Activated CD8-positive, alpha-beta memory T cell treated with anti-CD3 and anti-CD28 coated beads for 48 hours (primary cell): ENCODE measurements around the gene RELCH.
A peak's percentile ranks its signal among the peaks of the same experiment; 100 is the strongest.

Experiments
- DNase-seq, 3 experiments: peaks; one replicate each; pipeline ENCODE4 v3.0.0-alpha.2; 2020; ENCODE audit warnings: low read depth in 2 of 3, low spot score in 2 of 3

RELCH gene

DNA sequence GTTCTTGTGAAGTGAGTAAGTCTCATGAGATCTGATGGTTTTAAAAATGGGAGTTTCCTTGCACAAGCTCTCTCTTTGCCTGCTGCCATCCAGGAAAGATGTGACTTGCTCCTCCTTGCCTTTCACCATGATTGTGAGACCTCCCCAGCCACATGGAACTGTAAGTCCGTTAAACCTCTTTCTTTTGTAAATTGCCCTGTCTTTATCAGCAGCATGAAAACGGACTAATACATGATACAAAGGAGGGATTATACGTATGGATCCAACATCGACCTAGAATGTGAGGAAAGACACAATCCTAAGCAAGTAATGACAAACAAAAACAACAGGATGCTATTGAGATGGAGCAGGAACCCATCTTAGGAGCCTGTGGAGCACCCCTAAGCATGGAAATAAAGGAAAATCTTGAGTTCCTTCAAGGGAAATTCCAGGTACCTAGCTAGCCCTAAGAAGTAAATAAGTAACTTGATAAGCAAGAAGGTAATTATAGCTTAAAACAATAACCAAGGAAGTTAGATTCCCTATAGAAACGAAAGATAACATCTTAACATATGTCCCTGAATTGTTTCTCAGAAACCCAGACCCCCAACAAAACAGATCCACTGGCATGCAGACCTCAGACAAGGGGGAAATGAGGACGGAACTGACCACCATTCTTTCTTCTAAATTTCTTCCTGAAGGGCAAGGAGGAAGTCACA lies 136.6 kb downstream of the RELCH start:
- DNase-seq = no peak

DNA sequence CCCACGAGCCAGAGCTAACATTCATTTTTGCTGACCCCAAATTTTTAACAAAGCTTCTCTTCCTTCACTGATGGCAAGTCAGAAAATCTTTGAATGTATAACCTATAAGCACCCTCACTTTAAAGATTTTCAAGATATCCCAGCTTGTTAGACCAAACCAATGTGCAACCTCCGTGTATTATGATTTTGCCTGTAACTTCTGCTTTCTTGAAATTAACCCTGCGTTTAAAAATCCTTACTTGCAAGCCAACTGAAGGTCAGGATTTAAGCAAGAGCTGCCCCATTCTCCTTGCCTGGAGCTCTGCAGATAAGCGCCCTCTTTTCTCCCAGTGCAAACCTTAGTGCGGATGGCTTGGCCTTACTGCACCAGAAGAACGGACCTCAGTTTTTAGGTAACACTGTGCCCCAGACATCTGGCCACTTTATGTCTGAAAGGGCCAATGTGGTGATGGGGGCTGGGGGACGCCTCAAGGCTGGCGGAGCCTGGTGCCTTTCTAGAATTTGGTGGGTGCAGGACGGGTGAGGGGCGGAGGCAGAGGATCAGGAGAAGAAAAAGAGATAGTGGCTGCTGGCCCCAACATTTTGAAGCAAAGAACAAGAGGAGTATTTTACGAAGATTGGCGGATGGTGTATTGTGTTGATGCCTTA lies 137.2 kb downstream of the RELCH start:
- no peak for DNase-seq

DNA sequence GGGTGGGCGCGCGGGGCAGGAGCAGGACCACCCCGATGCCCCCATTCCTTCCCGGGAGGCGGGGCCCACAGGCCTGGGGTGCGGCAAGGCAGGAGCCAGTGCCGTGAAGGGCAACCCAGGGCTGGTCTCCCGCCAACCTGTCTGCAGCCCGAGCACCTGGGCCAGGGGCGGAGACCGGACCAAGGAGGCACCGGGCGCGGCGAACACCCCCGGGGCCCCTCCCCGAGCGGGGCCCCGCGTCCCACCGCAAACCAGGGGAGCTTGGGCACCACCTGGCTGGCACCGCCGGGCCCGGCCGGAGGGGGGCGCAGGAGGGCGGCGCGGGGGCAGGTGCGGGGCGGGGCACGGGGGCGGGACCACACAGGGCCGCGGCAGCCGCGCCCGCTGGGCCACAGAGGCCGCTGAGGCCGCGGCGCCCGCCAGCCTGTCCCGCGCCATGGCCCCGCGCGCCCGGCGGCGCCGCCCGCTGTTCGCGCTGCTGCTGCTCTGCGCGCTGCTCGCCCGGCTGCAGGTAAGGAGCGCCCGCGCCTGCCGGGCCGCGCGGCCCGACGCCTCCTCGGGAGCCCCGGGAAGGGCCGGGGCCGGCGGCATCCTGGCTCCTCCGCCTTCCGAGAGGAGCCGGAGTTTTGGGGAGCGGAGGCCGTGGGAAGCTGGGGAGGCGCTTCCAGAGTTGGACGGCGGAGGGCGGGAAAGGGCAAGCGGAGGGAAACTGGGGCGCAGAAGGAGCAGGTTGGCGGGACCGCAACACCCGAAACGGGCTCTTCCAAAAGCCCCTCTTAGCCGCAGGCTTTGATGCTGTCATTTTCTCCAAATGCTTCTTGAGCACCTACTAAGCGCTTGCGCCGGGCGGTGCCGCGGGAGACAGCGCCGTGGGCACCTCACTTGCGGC lies 138.1 kb downstream of the RELCH start, which contains the start of gene TNFRSF11A:
TNFRSF11A (plus strand) TSS at position 394 of the 889 bp plus-strand sequence; CDS start at position 437, 43 bp downstream.
- peak in 2 of 3 experiments; percentile 37 to 50 for DNase-seq

DNA sequence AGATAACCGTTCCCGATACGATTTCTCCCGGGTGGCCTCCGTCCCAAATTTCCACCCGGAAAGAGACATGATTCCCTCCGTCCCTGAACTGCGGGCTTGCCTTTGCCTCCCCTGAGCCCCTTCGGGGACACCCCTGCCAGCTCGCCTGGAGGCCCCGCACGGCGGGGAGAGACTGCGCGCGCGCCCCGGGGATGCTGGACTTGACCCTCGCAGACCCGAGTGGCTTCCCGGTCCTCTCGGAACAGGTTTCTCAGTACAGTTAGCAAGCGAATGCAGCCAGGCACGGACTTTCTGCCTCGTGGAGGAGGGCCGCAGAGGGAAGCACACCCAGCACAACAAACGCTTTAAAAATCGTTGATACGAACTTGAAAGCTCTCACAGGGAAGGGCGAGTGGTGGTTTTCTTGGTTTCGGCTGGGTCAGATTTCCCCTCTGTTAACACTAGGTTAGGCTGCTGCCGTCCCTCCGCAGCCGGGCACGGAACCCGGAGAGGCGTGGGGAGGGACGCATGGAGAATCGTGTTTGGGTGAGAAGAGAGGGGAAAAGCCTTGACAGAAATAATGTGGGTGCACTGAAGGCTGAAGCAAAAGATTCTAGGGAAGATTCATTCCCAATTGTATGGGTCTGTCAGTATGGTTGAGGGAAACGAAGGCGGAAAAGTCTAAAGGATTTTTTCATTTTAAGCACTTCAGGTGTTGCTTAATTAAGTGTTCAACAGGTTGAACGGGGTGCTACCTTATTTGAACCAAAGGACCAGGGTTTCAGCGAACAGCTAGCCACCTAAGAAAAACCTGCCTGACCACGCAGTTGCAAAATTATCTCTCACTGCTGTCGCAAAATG lies 139.0 kb downstream of the RELCH start:
- DNase-seq = no peak

DNA sequence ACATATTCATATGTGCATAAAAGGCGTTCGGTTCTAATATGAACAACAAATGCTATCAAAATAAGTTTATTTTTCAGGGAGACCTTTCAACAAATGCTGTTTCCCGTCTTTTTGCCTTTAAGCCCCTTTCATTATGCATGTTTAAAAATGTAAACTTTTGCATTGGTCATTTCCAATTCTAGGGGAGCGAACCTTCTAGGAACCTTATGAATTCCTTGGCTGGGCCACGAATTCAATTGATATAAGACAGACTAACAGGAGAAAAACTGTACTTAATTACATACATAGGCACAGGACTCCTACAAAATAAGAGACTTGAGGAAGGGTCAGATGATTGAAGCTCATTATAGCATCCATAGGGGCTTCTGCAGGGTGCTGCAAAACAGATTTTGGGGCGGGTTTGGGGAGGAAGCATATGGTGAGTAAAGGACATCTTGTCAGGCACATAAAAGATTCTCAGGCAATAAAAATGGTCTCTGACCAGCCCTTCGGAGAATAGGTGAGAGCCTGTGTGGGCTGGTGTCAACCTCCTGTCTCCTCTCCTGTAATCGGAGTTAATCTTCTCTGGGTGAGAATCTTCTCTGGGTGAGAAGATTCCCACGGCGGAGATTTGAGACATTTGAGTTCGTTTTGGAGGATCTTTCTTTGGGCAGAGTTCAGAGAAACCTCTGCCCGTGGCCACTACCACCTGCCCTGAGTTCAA lies 139.7 kb downstream of the RELCH start:
- DNase-seq = no peak

DNA sequence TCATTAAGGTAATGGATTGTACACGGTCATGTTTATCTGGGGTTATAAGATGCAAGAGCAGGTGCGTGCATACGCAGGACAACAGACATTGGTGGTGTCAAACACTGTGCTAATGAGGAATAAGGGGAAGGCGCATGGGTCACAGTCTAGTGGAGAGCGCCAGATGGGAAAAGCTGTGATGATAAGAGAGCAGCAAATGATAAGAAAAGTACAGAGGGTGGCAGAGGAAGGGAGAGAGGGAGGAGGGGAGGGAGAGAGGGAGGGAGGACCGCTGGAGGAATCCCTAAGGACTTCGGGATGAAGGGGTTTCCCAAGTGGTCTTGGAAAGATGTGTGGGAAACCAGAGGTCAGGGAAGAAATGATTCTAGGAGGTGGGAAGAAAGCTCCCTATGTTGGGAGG lies 140.9 kb downstream of the RELCH start:
- DNase-seq = no peak

DNA sequence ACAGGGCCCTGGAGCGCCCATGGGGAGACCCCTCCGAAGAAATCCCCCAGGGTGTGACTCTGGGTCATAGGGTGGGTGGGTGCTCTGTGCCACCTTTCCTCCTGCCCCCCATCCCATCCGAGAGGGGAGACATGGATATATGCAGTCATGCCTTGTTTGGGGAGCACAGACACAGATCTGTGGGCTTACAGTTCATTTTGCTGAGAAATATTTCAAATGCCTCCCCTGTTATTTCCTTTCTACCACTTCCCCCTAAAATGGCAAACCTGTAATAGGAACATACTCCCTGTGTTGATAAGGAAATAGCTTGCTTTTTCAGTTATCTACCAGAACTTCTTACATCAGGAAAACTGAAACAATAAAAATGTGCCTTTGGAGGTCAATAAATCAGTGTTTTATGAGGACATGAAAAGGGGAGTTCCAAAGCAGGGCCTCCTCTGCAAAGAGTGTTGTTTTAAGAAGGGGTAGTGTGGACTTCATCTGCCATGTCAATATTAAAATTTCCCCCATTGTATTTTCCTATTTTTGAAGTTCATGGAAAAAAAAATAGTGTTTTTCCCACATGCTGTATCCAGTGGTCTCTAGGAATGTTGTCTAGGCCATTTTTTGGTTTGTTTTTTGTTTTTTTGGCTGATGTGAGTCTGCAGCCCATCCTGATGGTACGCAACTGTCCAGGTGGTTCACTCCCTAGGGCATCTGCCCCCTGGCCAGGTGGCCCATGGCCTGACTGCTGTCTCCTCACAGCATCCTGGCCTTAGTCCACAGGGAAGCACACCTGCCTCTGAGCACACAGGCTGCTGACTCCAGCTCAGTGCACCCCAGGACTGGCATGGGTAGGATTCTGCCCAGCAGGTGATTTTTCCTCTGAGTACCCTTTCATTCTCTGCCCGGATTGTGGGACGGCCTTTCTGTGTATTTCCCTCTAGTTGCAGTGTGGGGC lies 141.8 kb downstream of the RELCH start:
- no peak for DNase-seq

DNA sequence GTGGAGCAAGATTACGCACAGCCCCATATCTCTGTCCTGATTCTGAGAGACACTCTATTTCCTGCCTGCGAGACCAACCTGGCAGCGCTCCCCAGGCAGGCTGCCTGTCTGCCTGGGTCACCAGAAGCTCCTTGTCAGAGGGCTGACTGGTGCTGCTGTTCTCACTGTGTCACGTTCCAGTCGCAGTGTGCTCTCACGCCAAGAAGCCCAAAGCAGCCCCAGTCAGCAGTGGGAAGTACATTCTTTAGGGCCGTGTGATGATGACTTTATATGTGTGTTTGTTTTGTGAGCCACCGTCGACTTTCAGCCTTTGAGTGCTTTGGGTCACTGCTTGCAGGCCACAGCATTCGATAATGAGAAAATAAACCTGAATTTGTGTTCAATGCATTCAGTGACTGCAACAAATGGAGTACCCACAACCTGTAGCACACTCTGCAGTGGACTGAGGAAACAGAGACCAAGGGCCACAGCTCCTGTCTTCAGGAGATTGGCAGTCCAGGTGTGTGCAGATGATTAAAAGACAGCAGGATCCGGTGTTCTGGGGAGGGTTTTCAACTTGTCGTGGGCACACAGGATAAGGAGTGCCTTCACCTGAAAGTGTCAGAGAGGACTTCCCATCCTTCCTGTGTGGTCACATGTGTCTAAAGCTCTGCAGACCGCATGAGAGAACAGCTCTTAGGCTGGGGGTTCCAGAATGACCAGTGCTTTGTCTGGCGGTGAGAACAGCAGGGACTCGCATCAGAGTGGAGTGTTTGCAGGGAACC lies 142.8 kb downstream of the RELCH start:
- DNase-seq = no peak

DNA sequence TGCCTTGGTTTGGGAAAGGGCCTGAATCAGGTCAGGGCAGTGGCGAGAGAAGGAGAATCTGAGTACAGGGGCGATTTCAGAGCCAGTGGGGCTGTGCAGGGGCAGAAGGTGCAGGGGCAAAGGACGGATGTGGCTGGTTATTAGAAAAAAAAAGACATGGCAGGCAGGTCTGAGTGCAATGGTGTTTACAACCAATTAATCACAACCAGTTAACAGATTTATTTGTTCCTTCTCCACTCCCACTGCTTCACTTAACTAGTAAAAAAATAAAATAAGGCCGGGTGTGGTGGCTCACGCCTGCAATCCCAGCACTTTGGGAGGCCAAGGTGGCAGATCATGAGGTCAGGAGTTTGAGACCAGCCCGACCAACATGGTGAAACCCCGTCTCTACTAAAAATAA lies 143.6 kb downstream of the RELCH start:
- no peak for DNase-seq

DNA sequence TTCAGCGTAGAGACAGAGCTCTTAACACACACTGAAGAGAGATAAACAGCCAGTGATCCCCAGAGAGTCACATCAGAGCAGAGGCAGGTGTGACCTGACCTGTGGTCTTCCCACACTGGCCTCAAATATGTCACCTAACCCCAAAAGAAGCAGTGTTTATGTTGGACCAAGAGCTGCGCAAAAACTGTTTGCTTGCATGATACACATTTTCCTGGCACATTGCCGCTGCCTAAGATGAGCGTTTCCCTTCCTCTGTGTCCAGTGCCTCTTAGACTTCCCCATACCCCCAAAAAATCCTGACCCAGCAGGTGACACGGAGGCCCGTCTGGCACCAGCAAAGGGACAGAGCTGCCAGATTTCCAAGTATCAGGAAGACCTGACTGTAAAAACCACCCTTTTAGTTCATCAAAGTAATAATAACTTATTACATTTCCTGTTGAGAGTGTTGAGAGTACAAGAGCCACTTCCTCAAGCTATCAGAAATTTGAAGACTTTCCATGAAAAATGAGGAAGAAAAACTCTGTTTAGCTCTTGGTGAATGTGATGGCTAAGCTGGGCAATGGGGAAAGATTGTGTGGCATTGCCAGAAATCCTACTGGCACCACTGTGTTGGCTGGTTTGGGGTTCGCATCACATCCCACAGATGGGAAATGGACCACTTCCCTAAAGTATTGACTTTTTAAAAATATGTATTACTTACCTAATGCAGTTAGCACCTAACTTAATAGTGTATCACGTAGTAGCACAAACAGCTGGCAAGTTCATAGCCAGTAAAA lies 144.7 kb downstream of the RELCH start:
- no peak for DNase-seq

DNA sequence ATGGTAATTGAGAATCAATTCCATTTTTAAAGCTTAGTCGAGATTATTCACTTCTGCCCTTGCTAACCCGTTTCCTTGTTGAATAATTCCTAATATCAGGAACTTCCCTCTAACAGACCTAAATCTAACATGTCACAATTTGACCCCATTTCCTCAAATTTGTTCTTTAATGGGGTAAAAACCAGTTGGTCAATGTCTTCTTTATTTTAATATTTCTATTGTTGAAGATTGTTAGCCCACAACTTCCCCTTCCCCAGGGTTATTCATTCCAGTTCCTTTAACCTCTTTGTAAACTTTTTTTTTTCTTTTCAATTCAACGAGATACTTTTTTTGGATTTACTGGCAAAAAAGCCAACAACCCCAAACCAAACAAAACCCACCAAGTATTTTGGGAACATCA lies 145.4 kb downstream of the RELCH start:
- no peak for DNase-seq

DNA sequence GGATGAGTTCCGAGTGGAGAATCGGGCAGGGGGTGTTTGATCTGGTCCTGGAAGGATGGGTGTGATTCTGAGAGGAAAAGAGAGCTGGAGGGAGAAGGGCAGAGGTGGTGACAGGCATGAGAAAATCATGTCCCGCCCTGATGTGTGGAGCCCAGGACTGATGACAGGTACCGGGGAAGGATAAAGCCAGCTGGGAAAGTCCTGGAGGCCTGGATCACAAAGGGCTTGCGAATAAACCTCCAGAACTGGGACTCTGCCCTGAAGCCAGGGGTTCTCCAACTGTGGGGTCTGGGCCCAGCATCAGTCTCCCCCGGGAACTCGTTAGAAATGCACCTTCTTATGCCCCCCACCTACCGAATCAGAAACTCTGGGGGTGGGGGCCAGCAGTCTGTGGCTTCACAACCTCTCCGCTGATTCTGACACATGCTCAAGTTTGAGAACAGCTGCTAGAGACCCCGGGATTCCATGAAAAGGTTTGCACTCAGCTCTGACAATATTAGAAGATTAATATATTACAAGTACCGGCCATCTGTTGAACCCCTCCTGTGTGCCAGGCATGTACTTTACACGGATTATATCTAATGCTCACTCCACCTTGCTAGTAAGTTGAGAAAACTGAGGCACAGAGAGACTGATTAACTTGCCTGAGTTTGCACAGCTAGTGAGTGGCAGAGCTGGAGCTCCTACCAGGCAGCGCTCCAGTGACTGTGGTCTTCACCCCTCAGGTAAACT lies 146.1 kb downstream of the RELCH start:
- DNase-seq = no peak

DNA sequence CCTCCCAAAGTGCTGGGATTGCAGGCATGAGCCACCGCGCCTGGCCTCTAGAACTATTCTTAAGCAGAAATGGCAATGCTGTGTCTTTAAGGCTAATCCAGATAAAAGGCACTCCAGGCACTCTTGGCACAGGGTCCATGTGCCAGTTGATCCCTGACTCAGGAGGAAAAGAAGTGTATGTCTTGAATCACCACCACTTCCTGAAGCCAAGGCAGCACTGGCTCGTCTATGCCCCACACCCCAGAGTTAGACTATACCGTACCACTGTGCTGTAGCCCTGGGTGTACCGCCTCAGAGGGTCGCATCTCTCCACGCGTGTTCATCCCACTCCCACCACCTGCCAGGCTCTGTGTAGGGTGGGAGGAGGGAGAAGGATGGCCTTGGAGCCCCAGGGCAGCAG lies 147.1 kb downstream of the RELCH start:
- no peak for DNase-seq

DNA sequence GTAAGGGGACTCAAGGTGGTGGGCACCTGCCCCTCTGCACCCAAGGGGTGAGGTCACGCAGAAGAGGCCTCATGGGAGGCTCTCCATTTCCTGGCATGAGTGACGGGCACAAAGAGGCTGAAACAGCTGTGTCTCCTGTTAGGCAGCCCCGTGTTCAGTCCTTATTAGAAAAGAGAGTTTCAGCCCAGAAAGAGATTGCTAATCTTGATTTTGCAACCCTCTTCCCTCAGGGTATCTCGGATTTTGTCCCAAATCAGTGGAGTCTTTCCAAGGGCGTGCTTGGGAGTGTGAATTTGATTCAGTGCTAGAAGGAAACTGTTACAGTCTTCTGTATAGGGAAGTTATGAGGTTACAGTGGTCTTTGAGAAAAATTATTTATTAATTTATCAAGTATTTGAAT lies 148.4 kb downstream of the RELCH start:
- no peak for DNase-seq

DNA sequence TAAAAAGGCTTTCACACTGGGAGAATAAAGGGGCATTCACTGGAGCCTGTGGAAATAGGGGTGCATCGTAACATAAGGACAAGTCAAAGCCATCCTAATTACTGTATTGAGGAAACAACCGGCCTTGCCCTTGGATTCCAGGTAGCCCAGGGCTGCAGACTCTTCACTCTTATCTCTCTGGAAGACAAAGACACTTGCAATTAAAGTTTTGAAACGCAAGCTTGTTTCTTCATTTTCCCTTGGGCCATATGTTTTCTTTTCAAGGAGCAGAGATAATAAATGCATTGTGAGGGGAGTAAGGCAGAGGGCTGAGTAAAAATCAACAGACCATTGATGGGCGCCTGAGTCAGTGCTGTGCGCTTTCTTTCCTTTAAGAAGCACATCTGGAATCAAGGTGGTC lies 149.6 kb downstream of the RELCH start:
- no peak for DNase-seq

DNA sequence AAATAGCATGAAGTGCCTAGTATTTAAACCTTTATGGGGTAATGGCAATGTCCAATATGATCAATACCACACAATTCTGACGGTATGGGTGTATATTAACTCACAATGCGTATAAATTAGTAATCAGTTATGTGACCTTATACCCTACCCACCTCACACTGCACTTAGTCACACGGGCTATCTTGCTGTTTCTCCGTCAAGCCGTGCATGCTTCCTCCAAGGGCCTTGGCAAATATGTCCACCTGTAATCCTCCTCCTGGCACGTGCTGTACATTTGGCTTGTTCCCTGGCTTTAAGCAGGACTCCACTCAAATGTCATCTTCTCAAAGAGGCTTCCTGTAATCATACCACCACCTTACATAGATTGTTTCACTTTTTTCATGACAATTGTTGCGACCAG lies 150.3 kb downstream of the RELCH start:
- DNase-seq = no peak

DNA sequence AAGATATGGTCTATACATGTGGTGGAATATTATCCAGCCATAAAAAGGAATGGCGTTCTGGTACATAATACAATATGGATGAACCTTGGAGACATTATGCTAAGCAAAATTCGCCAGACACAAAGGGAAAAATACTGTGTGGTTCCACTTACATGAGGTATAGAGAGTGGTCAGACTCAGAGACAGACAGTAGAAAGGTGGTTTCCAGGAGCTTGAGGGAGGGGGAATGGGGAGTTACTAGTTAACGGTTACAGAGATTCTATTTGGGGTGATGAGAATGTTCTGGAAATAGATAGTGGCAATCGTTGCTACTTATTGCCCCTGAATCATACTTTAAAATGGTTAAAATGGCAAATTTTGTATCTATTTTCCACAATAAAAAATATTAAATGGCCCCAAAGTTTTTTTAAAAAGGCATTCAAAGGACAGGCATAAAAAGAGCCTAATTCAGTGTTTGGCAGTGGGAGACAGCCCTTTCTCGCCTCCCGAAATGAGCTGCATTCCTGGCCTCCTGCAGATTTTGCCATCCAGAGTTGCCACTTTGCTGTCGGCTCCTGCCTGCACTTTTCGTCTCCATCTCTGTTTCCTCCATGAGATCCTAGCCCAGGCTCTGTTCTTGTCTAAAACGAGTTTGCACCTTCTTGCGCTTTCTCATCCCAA lies 151.5 kb downstream of the RELCH start:
- no peak for DNase-seq
